Measurements from ENCODE around the gene LRCH1. TPM values are rescaled to one million over a fixed set of nuclear protein-coding genes. Genes with fewer than 3 reads are reported as not detected.

LRCH1 gene
- total RNA-seq, 1 donor from 2014 or later, result 19.3 TPM

- intact Hi-C loops (cut with DNase I), result no loop called here
Observed at GRCh38 chr13:46530084-46530935, 22.7 kb upstream of the LRCH1 start.

DNA sequence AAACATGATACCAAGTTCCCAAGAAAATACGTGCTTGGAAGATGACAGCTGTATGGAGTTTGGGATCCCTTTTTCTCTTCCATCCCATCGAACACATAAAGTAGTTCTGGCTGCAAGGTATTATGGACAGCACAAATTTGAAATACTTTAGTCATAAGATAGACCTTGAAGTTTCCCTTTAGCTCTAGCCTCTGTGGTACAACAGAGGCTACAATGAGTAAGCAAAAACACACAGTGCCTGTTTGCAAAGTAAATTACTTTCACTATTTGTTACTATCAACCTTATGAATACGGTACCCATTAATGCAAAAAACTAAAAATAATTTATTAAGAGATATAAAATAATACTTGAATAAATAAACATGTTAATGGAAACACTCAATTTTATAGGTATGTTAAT lies 21.0 kb upstream of the LRCH1 start:
- DNase-seq (ENCODE audit: low spot score), result no peak
- intact Hi-C loops (cut with DNase I), result no loop called here

More at GRCh38 chr13:46530084-46530935, 22.7 kb upstream of the LRCH1 start:
- DNase-seq (ENCODE audit: low spot score), result no peak

DNA sequence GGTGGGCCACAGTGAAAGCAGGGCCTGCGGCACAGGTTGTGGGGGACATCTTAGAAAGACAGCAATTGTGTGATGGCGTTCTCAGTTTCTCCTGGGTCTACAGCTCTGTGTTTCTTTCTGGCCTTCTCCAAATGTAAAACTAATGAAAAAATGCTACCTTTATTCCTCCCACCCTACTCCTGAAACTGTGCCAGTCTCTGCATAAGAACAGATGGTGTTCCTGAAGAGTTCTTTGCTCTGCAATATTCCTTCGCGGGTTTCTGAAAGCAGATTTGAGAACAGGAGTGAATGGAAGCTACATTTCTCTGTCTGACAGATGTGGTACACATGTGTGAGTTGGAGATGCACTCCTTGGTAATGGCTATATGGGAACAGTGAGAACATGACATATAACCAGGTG lies 18.0 kb upstream of the LRCH1 start:
- intact Hi-C loops (cut with DNase I), result no loop called here
- DNase-seq (ENCODE audit: low spot score), result no peak

DNA sequence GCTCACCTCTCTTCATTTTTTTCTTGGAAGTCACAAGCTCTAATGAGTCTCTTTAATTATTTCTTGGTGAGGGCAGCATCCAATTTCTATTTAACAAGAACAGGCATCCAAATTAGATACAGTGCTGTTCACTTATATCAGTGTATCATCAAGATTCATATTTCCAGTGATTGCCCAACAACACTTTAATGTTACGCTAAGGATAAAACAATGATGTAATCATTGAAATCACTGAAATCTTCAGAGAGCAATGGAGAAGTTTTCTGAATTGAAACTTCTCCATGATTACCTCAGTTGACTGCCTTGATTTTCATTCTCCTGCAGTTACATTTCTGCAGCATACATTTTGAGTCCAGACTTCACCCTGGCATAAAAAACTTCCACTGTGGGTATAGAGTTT lies 17.1 kb upstream of the LRCH1 start:
- DNase-seq (ENCODE audit: low spot score), result no peak
- intact Hi-C loops (cut with DNase I), result no loop called here

DNA sequence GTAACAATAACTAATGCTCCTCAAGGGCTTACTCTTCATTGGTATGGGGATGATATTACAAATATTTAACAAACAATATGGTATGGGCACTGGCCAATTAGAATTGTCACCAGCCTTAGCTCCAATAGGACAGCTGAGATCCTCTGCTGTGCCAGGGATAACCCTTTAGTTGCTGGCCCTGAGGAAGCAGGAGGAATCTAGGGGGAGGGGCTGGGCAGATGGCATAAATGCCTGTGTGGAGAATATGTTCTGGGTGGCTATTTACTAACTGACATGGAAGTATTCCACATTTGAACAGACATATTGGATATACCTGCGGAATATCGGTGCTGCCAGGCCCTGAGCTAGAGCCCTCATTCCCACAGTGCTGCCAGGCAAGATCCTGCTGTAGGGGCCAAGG lies 16.6 kb upstream of the LRCH1 start:
- no peak for DNase-seq (ENCODE audit: low spot score)
- intact Hi-C loops (cut with DNase I), result no loop called here

GRCh38 chr13:46539231-46539630 lies 13.7 kb upstream of the LRCH1 start:
- intact Hi-C loops (cut with DNase I), result no loop called here
- DNase-seq (ENCODE audit: low spot score), result no peak

- DNase-seq (ENCODE audit: low spot score), result no peak
- intact Hi-C loops (cut with DNase I), result no loop called here
Observed at GRCh38 chr13:46541210-46541609, 11.8 kb upstream of the LRCH1 start.

DNA sequence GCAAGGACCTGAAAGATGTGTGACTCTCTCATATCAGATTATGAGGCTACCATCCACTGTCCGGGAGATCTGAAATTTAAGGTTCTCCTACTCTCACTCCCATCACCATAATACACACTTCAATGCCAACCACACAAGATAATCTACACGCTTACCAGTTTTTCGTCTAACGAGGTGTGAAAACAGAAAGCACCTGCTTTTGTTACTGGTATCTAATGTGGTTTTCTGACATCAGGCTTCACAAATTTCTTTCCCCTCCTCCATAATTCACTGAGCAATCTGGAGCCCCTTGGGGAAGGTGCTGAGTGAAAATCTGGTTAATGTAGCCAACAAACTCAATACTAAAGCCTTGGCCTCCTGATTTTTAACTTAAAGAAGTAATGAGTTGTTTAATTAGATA lies 10.1 kb upstream of the LRCH1 start:
- no peak for DNase-seq (ENCODE audit: low spot score)
- intact Hi-C loops (cut with DNase I), result no loop called here

- intact Hi-C loops (cut with DNase I), result no loop called here
Observed at GRCh38 chr13:46543287-46543686, 9.7 kb upstream of the LRCH1 start.

DNA sequence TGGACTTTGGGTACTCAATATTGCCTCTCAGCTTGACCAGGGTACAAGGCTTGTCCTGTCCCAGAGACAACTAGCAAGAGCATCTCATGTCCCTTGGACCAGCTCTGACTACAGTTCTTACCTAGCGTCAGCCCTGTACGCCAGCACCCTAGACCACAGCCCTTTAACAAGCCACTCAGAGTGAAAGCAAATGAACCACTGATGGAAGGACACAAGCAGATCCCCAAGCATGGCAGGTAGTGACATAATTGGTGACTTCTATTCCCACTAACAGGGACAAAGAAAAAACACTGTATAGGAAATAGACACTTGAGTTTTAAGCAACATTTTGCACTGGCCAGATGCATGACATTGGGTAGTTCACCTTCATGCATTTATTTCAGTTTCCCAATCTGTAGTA lies 8.8 kb upstream of the LRCH1 start:
- intact Hi-C loops (cut with DNase I), result no loop called here
- no peak for DNase-seq (ENCODE audit: low spot score)

More at GRCh38 chr13:46543287-46543686, 9.7 kb upstream of the LRCH1 start:
- DNase-seq (ENCODE audit: low spot score), result no peak

DNA sequence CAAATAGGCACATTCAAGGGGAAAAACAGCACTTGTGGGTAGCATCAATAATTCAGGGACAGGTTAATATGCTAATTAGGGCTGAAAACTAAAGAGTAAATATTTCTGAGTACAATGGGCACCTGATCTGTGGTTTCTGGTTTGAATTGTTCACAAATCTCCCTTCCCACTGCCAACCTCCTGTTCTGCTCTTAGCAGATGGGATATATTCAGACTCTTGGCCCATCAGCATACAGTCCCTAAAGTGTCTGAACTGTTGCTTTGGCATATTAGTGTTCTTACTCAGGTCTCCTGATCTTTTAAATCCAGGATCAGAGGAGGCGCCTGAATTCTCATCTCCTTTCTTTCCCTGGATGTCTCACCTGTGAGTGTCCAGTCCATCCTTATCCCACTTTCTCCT lies 8.2 kb upstream of the LRCH1 start:
- intact Hi-C loops (cut with DNase I), result no loop called here
- no peak for DNase-seq (ENCODE audit: low spot score)

GRCh38 chr13:46546084-46546768 lies 6.7 kb upstream of the LRCH1 start:
- no peak for DNase-seq (ENCODE audit: low spot score)
- intact Hi-C loops (cut with DNase I), result no loop called here

DNA sequence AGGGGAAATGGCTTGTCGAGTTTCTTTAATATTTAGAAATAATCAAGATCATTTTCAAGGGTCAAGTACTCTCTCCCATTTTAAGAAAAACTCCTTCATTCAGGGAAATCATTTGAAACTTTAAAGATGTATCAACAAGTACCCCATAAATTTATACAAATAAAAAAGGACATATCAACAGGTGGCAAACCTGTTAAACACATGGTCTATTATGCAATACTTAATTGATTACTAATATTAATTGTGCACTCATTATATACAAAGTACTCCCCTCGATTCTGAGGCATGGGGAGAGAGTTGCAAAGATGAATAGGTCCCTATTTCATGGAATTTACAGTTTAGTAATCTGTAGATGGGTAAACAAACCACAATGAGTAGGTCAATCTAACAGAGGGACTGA lies 2.1 kb upstream of the LRCH1 start:
- intact Hi-C loops (cut with DNase I), result loop anchor here (1.0 to 5.0 kb wide), 6 partner anchors 46 to 246 kb away; partner anchors contain the start of gene ESD

GRCh38 chr13:46551410-46552302 lies 1.3 kb upstream of the LRCH1 start:
- peak; percentile 90 for DNase-seq (ENCODE audit: low spot score)
- intact Hi-C loops (cut with DNase I), result loop anchor here (1.0 to 5.0 kb wide), 6 partner anchors 46 to 246 kb away; partner anchors contain the start of gene ESD

More for the DNA sequence above, 2.1 kb upstream of the LRCH1 start:
- DNase-seq (ENCODE audit: low spot score), result no peak

DNA sequence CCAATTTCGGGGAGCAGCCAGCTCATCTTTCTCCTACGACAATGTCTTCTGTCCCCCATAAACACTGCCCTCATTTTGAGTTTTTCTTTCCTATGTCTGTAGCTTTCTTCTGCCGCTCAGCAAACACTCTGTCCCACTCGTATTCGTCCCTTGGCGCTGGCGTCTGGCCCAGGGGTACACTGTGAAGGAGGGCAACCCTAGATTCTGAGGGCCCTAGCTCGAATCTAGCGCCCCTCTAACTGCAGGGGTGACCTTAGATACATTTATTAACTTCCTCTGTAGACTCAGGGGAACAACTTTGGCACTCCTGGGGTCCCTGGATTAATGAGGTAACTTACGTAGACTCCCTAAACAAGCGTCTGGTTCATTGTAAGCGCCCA lies 677 bp upstream of the LRCH1 start:
- no peak for DNase-seq (ENCODE audit: low spot score)
- intact Hi-C loops (cut with DNase I), result loop anchor here (5.0 kb wide), 5 partner anchors 45 to 245 kb away; partner anchors contain the start of gene ESD

DNA sequence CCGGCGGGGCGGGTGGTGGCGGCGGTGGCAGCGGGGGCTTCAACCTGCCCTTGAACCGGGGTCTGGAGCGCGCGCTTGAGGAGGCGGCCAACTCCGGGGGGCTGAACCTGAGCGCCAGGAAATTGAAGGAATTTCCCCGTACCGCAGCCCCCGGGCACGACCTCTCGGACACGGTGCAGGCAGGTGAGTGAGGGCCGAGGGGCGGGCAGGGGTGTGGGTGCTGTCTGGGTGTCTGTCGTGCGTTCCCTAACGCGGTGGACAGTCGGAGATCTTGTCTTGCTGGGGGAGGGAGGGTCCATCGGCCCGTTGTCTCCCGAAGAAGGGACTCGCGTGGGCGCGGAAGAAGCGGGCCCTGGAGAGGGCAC lies 533 bp downstream of the LRCH1 start:
- intact Hi-C loops (cut with DNase I), result loop anchor here (5.0 kb wide), 5 partner anchors 44 to 244 kb away; partner anchors contain the start of gene ESD

DNA sequence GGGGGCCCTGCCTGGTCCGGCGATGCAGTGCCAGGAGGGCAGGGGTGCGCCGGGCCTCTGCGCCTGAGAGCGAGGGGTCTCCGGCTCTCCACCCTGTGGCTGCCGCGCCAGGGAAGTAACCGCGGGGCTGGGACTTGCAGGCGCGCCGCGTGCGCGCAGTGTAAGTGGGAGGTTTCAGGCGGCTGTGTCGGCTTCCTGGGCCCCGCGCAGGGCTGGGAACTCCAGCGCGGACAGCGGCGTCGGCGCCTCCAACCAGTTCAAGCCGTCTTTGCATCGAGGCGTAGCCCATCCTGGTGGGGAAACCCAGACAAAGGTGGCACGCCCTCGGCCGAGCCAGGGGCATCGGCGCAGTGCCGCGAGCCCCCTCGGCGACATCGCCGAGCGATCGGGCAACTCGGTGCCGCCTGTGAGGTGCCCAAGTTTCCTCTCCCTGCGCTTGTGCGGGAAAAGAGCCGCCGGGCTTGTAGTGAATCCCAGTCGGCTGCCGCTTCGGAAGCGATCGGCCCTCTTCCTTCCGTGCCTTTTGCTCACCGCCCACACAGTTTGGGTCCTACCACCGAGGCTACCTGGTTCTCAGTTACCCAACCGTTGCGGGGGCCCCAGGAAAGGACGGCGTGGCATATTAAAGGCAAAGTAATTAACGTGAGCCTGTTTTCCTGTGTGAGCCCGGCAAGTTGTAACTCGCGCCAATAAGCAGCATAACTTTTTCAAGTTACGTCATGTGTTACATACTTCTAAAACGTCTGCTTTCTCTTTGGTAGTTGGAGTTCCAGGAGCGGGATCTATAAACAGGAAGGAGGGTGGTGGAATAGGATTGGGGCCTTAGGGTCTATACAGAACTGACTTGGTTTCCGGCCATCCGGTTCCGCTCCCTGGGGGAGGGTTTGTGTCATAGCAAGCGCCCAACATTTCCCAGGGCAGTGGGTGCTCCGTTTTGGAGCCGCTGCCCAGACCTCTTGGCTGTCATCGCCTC lies 1.2 kb downstream of the LRCH1 start:
- intact Hi-C loops (cut with DNase I), result loop anchor here (5.0 kb wide), 5 partner anchors 43 to 243 kb away; partner anchors contain the start of gene ESD
- DNase-seq (ENCODE audit: low spot score), result peak; percentile 88

More for the DNA sequence above, 533 bp downstream of the LRCH1 start:
- DNase-seq (ENCODE audit: low spot score), result no peak

- intact Hi-C loops (cut with DNase I), result loop anchor here (5.0 kb wide), 5 partner anchors 42 to 242 kb away; partner anchors contain the start of gene ESD
- no peak for DNase-seq (ENCODE audit: low spot score)
Observed at GRCh38 chr13:46554951-46555350, 2.0 kb downstream of the LRCH1 start.

Measured in cardiac septum (tissue), 1 donor.